Measurements from ENCODE around the gene GALM. TPM values are rescaled to one million over a fixed set of nuclear protein-coding genes. Genes with fewer than 3 reads are reported as not detected.

Gene GALM
- total and polyA plus RNA-seq, 2 of the 8 experiments (the other 6 are each of a cell fraction or from before 2014, with no cell fraction given), result 9.9 to 13.1 TPM

- TF ChIP-seq TBP (IDR thresholded peaks at IDR 0.05; ENCODE audit: low read depth, low read length), result no peak
- no peak for TF ChIP-seq NRF1 (IDR thresholded peaks at IDR 0.05; ENCODE audit: low read depth, low read length)
- TF ChIP-seq MAFK (IDR thresholded peaks at IDR 0.05; ENCODE audit: low read depth, low read length), result no peak
Measured at GRCh38 chr2:38700113-38700785, 34.3 kb downstream of the GALM start (continued).
